ENCODE results near the gene CETN3. TPM values are rescaled to one million over a fixed set of nuclear protein-coding genes. Genes with fewer than 3 reads are reported as not detected.
"Not testable (repeated sequence)": the region's sequence is repeated elsewhere in the genome, so short reads cannot be mapped to it uniquely, and the experiment has no call there.

Gene CETN3
- total RNA-seq, 2 donors from 2014 or later: 37.5 to 40.6 TPM

DNA sequence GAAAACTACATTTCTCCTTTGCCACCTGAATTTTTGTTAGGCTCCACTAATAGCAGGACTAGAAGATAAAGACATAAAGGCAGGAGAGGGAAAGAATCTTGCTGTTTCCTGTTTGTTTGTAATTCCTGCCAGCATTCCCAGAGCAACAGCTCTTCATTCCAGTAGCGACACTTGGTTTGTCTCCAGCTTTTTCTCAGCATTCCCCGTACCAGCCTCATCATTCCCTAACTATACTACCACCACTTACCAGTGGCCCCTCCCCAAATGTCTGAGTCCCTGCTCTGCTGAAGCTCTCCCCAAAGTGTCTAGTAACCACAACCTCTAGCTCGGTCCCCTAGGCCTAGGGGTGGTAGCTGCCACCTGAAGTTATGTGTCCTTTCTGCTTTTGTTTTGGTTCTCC is 18.6 kb downstream of the CETN3 start:
- no peak for DNase-seq (ENCODE audit: low spot score in 2 of 2)
- Mint-ChIP-seq H3K9me3 (no peaks in the 10 kb centered on the region), H3K27ac (no peak overlapping the region), H3K36me3 (peaks cover 0 to 7% of the 10 kb centered on the region in 2 donors)
- no peak for ATAC-seq

DNA sequence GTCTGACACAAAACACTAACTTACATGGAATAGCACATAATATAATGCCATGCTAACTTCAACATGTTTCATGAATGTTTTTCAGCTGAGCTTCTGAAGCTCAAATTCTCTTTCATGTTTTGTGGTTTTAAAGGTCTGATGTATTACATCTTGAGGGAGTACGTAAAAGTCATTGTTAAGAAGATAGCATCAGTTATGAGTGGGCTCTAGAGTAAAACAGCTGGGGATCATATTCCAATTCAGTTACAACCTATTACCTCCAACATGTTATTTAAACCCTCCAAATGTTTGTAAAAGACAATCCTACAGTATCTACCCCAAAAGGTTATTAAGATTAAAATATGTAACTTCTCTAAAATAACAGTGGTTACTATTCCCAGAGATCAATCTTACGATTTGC is 19.2 kb downstream of the CETN3 start:
- Mint-ChIP-seq H3K9me3 (no peaks in the 10 kb centered on the region), H3K27ac (no peak overlapping the region)
- no peak for ATAC-seq

DNA sequence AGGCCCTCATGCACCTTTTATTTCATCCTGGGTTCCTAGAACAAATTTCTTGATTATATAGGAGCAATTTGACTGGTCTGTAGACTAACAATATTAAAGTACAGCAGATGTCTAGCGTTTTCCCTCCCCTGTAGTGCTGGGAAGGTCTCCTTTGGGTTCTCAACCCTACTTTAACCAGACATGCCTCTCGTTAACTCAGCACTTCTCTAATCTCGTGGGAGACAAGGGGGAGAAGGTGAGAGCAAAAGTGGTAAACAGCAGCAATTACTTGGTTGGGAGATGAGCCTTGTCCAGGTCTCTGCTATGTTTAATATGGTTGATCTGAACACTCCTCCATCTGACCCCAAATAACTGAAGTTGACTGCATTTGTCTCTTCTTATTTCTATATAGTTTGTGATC is 22.0 kb downstream of the CETN3 start:
- H3K9me3 Mint-ChIP-seq: no peaks in the 10 kb centered on the region
- peaks cover 0 to 2% of the 10 kb centered on the region in 2 donors for H3K36me3 Mint-ChIP-seq
- no peak for ATAC-seq
- no peak overlapping the region for H3K27ac Mint-ChIP-seq
- DNase-seq (ENCODE audit: low spot score in 2 of 2): no peak

More for the DNA sequence above, 19.2 kb downstream of the CETN3 start:
- peaks cover 0 to 7% of the 10 kb centered on the region in 2 donors for H3K36me3 Mint-ChIP-seq
- DNase-seq (ENCODE audit: low spot score in 2 of 2): no peak

DNA sequence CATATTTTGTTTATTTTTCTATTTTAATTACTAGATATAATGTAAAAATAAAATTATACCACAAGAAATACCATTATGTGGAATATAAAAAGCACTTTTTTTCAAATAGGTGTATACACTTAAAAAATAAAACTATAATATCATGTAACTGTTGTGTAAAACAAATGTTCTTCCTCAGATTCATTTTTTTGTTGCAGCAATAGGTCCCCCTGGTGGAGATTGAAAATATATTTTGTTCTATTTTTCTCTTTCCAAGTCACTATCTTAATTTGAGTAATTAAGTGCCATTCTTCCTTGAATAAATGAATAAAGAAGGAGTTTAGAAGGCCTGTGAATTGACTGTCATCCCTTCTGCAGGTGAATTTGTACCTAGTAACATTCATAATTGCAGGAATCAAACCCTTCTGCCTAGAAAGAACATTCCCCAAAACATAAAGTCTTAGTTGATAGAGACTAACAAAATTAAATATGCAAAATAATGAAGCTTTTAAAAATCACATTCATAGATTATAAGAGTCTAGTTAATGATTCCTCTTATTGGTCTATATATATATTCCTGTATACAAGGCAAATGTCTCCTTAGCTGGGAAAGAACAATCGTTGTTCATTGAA is 23.4 kb downstream of the CETN3 start:
- ATAC-seq (no peak), DNase-seq (ENCODE audit: low spot score in 2 of 2) (no peak)
- Mint-ChIP-seq H3K36me3 (no peaks in the 10 kb centered on the region), H3K9me3 (no peaks in the 10 kb centered on the region), H3K27ac (no peak overlapping the region)

DNA sequence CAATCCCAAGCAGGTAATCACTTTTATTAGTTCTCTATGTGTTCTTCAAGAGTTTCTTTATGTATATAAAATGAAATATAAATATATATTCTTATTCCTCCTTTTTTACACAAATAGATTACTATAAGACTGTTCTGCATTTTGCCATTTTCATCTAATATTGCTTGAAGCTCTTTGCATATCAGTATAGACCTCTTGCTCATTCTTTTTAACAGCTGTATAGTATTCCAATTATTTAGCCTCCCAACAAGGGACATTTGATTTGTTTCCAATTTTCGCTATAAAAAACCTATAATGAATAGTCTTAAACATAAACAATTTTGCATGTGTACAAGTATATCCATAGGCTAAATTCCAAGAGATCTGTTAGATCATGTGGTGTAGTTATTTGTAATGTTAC is 25.2 kb downstream of the CETN3 start:
- Mint-ChIP-seq H3K9me3 (no peaks in the 10 kb centered on the region), H3K36me3 (no peaks in the 10 kb centered on the region), H3K27ac (no peak overlapping the region)
- DNase-seq (ENCODE audit: low spot score in 2 of 2) (no peak), ATAC-seq (no peak)

DNA sequence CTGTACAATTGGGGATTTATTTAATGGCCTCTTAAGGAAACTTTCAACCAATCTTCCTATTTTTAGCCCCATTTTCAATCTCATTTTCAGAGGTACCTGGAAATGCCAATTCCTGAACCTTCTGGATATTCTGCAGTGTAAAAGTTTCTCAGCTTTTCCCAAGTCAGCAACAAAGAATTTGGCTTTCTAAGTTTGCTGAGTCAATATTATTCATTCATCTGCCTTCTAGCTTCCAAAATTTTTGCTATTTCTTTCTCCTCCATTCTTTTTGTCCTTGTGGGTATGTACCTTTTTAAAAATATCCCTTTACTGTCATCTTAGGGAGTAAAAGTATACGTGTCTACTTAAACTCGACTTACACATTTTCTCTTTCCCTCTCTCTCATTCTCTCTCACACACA is 25.7 kb downstream of the CETN3 start:
- no peak for ATAC-seq
- no peaks in the 10 kb centered on the region for H3K9me3 Mint-ChIP-seq
- DNase-seq (ENCODE audit: low spot score in 2 of 2): no peak
- H3K27ac Mint-ChIP-seq: no peak overlapping the region
- no peaks in the 10 kb centered on the region for H3K36me3 Mint-ChIP-seq

DNA sequence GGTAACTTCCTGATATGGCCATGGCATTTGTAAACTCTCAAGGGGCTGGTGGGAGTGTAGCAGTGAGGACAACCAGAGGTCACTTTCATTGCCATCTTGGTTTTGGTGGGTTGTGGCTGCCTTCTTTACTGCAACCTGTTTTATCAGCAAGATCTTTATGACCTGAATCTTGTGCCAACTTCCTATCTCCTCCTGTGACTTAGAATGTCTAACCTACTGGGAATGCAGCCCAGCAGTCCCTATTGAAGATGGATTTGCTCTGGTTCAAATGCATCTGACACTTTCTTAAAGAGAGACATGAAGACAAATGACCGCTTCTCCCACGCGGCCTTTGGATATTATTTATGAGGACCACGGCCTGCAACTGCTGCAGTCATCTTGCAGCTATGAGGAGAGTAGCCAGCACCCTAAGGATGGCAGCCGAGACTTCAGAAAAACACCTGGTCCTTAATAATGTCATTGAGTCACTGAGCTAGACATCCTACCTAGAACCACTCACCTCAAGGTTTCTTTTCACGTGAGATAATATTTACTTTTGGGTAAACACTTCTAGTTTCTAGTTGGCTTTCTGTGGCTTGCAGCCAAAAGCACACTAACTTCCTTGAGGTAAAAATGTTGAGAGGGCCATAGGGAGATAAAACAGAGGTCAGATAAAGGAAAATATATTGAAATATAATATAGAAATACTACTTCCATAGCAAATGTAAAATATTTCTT is 28.2 kb downstream of the CETN3 start:
- Mint-ChIP-seq H3K36me3 (no peaks in the 10 kb centered on the region), H3K9me3 (no peaks in the 10 kb centered on the region), H3K27ac (no peak overlapping the region)
- ATAC-seq (no peak), DNase-seq (ENCODE audit: low spot score in 2 of 2) (no peak)

DNA sequence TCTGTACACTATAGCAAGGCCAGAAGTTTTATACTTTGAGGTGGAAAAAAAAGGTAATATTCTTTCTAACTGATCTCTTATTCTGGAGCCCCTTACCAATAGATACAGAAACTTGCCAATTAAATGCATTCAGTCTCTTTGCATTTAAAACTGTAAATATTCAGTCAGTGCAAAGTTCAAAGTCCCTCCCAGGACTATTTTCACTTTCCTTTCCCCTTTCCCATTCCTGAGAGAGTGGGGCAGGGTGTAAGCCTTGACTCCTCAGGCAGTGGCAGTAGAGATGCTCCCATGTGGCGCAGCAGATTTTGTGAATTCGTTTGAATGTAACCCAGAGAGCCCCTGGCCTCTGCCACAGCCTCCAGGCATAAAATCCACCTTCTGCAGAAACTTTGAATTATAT is 29.9 kb downstream of the CETN3 start:
- Mint-ChIP-seq H3K36me3 (no peaks in the 10 kb centered on the region), H3K9me3 (no peaks in the 10 kb centered on the region), H3K27ac (no peak overlapping the region)
- DNase-seq (ENCODE audit: low spot score in 2 of 2) (no peak), ATAC-seq (no peak)

DNA sequence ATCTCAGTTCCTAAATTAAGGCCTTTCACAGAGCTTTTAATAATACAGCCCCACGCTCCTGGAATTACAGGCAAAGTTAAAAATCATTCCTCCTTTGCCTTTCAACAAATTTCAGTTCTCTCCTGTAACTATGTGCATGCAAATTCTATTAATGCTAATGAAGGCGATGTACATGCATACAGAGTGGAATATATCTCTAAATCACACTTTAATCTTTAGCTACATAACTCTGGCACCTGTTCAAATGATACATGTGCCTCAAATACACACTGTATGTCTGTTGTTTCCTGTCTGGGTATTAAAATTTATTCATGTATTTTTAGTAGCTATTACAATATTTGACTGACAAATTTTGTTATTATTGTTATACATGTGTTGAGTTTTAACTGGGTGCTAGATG is 30.8 kb downstream of the CETN3 start:
- no peaks in the 10 kb centered on the region for H3K9me3 Mint-ChIP-seq
- H3K36me3 Mint-ChIP-seq: no peaks in the 10 kb centered on the region
- ATAC-seq: no peak
- no peak overlapping the region for H3K27ac Mint-ChIP-seq
- no peak for DNase-seq (ENCODE audit: low spot score in 2 of 2)

DNA sequence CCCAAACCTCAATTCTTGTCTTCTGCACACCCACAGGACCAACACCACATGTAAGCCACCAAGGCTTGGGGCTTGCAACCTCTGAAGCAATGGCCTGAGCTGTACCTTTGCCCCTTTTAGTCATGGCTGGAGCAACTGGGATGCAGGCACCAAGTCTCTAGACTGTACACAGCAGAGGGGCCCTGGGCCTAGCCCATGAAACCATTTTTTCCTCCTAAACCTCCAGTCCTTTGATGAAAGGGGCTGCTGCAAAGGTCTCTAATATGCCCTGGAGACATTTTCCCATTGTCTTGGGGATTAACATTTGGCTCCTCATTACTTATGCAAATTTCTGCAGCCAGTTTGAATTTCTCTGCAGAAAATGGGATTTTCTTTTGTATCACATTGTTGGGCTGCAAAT is 38.3 kb downstream of the CETN3 start:
- not testable (repeated sequence) for DNase-seq (ENCODE audit: low spot score in 2 of 2); H3K27ac Mint-ChIP-seq; ATAC-seq
- Mint-ChIP-seq H3K9me3 (peaks cover 9 to 11% of the 10 kb centered on the region in 2 donors), H3K36me3 (peaks cover 8 to 11% of the 10 kb centered on the region in 2 donors)

DNA sequence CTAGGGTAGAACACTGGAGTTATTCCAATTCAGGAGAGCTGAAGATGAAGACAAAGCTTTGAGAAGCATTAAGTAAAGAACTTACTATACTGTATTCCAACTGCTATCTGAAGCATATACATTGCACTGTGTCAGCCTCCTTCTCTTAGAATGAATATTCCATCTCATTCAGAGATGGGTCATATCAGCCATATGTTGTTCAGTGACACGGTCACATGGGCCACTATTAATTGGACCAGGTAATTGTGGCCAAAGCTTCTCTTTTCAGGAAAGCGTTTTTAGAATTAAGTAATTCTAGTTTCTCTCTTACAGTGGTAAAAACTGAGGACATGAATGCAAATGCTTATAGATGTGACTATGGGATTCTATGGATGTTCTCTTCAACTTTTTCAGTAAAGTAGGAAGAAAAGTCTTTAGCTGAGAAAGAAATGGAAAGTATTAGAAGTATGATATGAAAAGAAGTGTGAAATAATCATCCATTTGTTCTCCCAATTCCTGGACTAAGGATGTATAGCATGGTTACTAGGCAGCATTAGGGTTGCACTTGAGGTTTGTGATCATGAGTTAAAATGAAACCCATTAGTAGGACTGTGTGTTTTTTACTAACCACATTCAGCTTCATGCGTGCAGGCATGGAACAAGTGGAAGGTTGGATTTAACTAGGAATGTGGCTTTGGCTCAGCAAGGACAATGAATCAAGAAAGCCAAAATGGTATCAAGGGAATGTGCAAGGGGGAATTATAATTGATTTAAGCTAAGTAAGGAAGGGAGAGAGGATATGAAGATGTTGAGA is 40.9 kb downstream of the CETN3 start:
- ATAC-seq: no peak

DNA sequence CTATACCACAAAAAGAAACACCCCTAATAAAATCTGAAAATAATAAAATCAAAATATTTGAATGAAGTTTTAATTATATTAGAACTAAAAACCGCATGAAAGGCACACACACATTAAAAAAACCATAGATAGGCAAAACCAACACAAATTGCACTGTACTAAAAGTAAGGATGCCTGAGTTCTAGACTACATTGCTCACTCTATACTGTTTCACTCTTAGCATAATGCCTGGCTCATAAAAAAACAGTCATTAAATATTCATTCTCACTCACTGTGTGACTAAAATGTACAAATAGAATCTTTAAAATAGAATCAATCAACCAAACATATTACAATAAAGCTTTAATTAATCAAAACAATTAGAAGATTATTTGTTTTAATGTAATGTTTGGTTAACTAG is 41.7 kb downstream of the CETN3 start:
- Mint-ChIP-seq H3K27ac (no peak overlapping the region), H3K36me3 (peaks cover 8 to 11% of the 10 kb centered on the region in 2 donors), H3K9me3 (peaks cover 9 to 11% of the 10 kb centered on the region in 2 donors)
- ATAC-seq: no peak
- no peak for DNase-seq (ENCODE audit: low spot score in 2 of 2)

More for the DNA sequence above, 40.9 kb downstream of the CETN3 start:
- H3K36me3 Mint-ChIP-seq: peaks cover 8 to 11% of the 10 kb centered on the region in 2 donors
- peaks cover 9 to 11% of the 10 kb centered on the region in 2 donors for H3K9me3 Mint-ChIP-seq
- H3K27ac Mint-ChIP-seq: no peak overlapping the region
- DNase-seq (ENCODE audit: low spot score in 2 of 2): no peak

DNA sequence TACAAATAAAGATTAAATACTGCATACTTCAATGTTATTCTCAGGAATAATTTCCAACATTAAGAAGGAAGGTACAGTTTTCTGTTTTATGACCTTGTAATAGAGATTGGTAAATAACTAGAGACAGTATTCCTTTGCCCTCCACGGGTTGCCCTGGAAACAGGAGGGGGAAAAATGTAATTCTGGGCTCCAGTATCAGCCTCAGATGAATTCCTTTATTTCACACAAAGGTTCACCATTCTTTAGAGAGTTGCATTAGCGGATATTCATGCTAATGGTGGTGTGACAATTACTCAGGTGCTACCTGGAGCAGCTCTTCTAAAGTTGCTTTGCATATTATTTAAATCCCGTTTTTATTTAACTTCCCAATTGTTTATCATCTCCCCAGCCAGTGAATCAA is 42.6 kb downstream of the CETN3 start:
- no peak for ATAC-seq
- DNase-seq (ENCODE audit: low spot score in 2 of 2): no peak
- Mint-ChIP-seq H3K27ac (no peak overlapping the region), H3K9me3 (peaks cover 6 to 9% of the 10 kb centered on the region in 2 donors), H3K36me3 (peaks cover 5 to 9% of the 10 kb centered on the region in 2 donors)

DNA sequence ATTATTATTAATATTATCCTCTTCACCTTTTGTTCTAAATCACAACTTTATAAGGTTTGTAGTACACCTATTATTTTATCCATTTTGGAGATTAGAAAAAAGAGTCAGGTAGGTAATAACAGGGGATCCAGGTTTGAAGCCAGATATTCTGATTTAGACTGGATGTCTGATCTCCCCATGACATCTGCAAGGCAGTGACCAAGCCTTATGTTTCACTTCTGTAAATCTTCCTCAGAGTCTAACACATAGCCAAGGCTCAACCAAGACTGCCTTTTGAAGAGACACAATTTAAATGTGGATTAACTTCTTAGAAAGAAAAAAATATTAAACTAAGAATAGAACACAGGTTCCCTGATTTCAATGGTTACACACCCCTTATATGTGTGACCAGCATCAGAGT is 44.2 kb downstream of the CETN3 start:
- ATAC-seq (no peak), DNase-seq (ENCODE audit: low spot score in 2 of 2) (no peak)
- no peak overlapping the region for H3K27ac Mint-ChIP-seq
- peaks cover 0 to 4% of the 10 kb centered on the region in 2 donors for H3K36me3 Mint-ChIP-seq
- peaks cover 0 to 4% of the 10 kb centered on the region in 2 donors for H3K9me3 Mint-ChIP-seq

DNA sequence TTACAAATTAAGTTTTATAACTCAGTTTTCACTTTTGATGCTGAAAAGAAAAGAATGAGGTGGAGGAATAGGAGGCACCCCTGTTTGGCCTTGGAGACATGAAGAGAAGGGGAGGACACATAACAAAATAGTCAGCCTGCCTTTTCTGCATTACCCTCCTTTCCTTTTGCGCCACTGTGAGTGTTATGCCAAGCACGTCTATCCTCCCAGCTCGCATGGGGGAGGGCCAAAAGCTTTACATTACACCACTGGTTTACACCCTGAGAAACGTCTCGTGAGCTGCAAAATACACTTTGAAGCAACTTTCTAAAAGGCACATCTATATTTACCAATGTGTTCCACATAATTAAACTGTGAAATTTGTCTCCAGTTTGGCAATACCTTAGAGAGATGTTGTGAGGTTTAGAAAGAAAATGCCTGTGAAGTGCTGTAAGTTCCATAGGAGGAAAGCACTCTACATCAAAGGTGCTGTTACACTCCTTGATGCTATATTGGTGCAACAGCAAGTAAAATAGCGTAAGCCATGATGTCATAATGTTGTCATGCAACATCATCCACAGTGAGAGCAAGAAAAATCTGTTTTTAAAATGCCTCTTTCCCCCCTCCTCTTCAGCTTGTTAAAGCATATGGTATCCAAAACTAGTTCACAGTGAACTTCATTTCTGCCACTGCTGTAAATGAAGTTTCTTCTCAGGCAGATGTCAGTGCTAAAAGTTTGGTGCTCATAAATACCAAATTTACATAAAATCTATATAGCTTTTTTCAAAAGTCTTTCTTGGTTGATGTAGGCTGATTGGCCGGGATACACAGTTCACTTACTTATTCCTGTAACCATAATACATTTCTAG is 50.3 kb downstream of the CETN3 start:
- ATAC-seq (no peak), DNase-seq (ENCODE audit: low spot score in 2 of 2) (no peak)
- H3K36me3 Mint-ChIP-seq: no peaks in the 10 kb centered on the region
- H3K27ac Mint-ChIP-seq: no peak overlapping the region
- H3K9me3 Mint-ChIP-seq: peaks cover 0 to 5% of the 10 kb centered on the region in 2 donors

DNA sequence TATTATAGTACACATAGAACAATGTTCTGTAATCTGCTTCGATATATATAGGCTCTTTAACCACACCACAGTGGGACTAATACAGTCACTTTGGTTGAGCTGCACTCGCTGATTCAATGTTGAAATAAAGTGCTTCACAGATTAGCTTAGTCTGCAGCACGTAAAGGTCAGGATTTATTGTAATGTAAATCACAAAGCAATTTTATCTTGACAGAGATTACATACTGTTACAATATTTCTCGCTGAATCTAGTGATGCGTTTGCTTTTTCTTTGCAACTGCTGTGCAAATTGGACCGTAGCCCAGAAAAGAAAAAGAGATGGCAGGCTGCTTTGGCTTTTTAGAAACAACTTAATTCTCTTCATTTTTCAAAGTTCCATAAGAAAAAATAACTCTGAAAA is 52.9 kb downstream of the CETN3 start:
- ATAC-seq (no peak), DNase-seq (ENCODE audit: low spot score in 2 of 2) (no peak)
- Mint-ChIP-seq H3K9me3 (peaks cover 0 to 5% of the 10 kb centered on the region in 2 donors), H3K27ac (no peak overlapping the region), H3K36me3 (no peaks in the 10 kb centered on the region)

Measured in activated naive CD4-positive, alpha-beta T cell treated with anti-CD3 and anti-CD28 coated beads, Interleukin-2, amount 50 U/mL, for 72 hours (primary cell).